Natural killer cell treated with Interleukin-12 subunit alpha and Interleukin-12 subunit beta and Interleukin-15 and Interleukin-18, amount 100 ng/mL, for 72 hours (primary cell): ENCODE data around the gene SLC25A1. TPM values are rescaled to one million over a fixed set of nuclear protein-coding genes. Genes with fewer than 3 reads are reported as not detected.

Experiments
- ATAC-seq, 2 donors: fragments of 150-1000 bp; cut with Tn5 transposase in 1 of 2; sonication (Bioruptor Pico), chemical (Tn5 transposase) in 1 of 2; 2 replicates each; pipeline ENCODE4 v1.10.0; 2021
- DNase-seq: peaks from one replicate; pipeline ENCODE4 v3.0.0; 2022; ENCODE audit warnings: low spot score
- H3K27ac Mint-ChIP-seq, 2 donors: 1 replicate in 1 of 2; 2 replicates in 1 of 2; pipeline ENCODE4 v1.8.0; 2022; ENCODE audit warnings: mixed read lengths in 2 of 2, mild to moderate bottlenecking in 1 of 2, moderate library complexity in 1 of 2
- H3K27me3 Mint-ChIP-seq, 2 donors: 1 replicate in 1 of 2; 2 replicates in 1 of 2; pipeline ENCODE4 v1.8.0; 2022; ENCODE audit warnings: mixed read lengths in 2 of 2
- H3K36me3 Mint-ChIP-seq: one replicate; pipeline ENCODE4 v1.8.0; 2022; ENCODE audit warnings: mixed read lengths
- H3K4me1 Mint-ChIP-seq, 2 donors: 1 replicate in 1 of 2; 2 replicates in 1 of 2; pipeline ENCODE4 v1.8.0; 2022; ENCODE audit warnings: low read depth in 2 of 2, mixed read lengths in 2 of 2, mild to moderate bottlenecking in 1 of 2
- H3K4me3 Mint-ChIP-seq: one replicate; pipeline ENCODE4 v1.8.0; 2022; ENCODE audit warnings: mixed read lengths
- H3K9me3 Mint-ChIP-seq: 2 replicates; pipeline ENCODE4 v1.8.0; 2022; ENCODE audit warnings: mixed read lengths
- total RNA-seq, 2 donors: library from RNA; stranded (reverse); gene quantifications; one replicate each; pipeline ENCODE4 v1.2.3, GENCODE V29; 2022

SLC25A1 gene
- total RNA-seq, 2 donors from 2014 or later, result 44.5 to 44.7 TPM

GRCh38 chr22:19137384-19138216 is 40.9 kb downstream of the SLC25A1 start:
- Mint-ChIP-seq H3K4me1 (peaks cover 0 to 10% of the 10 kb centered on the region in 2 donors), H3K27ac (no peak overlapping the region), H3K9me3 (no peaks in the 10 kb centered on the region), H3K4me3 (no peak overlapping the region), H3K27me3 (no peaks in the 10 kb centered on the region), H3K36me3 (peaks cover 14% of the 10 kb centered on the region)
- DNase-seq (no peak), ATAC-seq (no peak)

- H3K27me3 Mint-ChIP-seq, result no peaks in the 10 kb centered on the region
- ATAC-seq (no peak), DNase-seq (no peak)
- no peak overlapping the region for H3K4me3 Mint-ChIP-seq
- peaks cover 14% of the 10 kb centered on the region for H3K36me3 Mint-ChIP-seq
- H3K4me1 Mint-ChIP-seq, result peaks cover 0 to 10% of the 10 kb centered on the region in 2 donors
- H3K9me3 Mint-ChIP-seq, result no peaks in the 10 kb centered on the region
- H3K27ac Mint-ChIP-seq, result no peak overlapping the region
Measured at GRCh38 chr22:19136915-19137314, 41.6 kb downstream of the SLC25A1 start.

- H3K27me3 Mint-ChIP-seq, result no peaks in the 10 kb centered on the region
- ATAC-seq (no peak), DNase-seq (no peak)
- H3K27ac Mint-ChIP-seq, result no peak overlapping the region
- H3K9me3 Mint-ChIP-seq, result no peaks in the 10 kb centered on the region
- H3K36me3 Mint-ChIP-seq, result peaks cover 6% of the 10 kb centered on the region
- no peak overlapping the region for H3K4me3 Mint-ChIP-seq
- H3K4me1 Mint-ChIP-seq, result peaks cover 0 to 6% of the 10 kb centered on the region in 2 donors
Measured at GRCh38 chr22:19134874-19135273, 43.7 kb downstream of the SLC25A1 start.

- no peak for ATAC-seq
- no peaks in the 10 kb centered on the region for H3K9me3 Mint-ChIP-seq
- H3K36me3 Mint-ChIP-seq, result peaks cover 6% of the 10 kb centered on the region
- no peak for DNase-seq
- no peaks in the 10 kb centered on the region for H3K27me3 Mint-ChIP-seq
- no peak overlapping the region for H3K4me3 Mint-ChIP-seq
- no peak overlapping the region for H3K27ac Mint-ChIP-seq
- H3K4me1 Mint-ChIP-seq, result peaks cover 0 to 3% of the 10 kb centered on the region in 2 donors
Measured at GRCh38 chr22:19134176-19134831, 44.2 kb downstream of the SLC25A1 start.

DNA sequence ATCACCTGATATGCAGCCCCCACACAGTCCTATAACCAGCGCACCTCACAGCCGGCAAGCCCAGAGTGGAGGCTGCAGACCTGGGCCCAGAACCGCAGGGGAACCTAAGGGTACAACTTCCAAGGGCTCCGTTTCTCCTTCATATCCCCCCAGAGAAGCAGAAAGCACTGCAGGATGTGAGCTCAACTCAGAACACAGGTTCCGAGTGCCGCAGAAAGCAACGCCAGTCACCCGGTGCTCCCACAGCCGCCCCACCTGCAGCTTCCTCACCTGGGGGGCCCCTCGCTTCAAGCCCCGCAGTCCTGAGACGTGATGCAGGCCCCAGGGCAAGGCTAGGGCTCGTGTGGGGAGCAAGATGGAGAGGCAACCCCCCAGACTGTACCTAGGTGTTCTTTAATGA is 45.0 kb downstream of the SLC25A1 start:
- no peak for DNase-seq
- ATAC-seq, result no peak
- Mint-ChIP-seq H3K4me1 (peaks cover 0 to 3% of the 10 kb centered on the region in 2 donors), H3K4me3 (no peak overlapping the region), H3K27me3 (no peaks in the 10 kb centered on the region), H3K36me3 (peaks cover 6% of the 10 kb centered on the region), H3K27ac (no peak overlapping the region), H3K9me3 (no peaks in the 10 kb centered on the region)

DNA sequence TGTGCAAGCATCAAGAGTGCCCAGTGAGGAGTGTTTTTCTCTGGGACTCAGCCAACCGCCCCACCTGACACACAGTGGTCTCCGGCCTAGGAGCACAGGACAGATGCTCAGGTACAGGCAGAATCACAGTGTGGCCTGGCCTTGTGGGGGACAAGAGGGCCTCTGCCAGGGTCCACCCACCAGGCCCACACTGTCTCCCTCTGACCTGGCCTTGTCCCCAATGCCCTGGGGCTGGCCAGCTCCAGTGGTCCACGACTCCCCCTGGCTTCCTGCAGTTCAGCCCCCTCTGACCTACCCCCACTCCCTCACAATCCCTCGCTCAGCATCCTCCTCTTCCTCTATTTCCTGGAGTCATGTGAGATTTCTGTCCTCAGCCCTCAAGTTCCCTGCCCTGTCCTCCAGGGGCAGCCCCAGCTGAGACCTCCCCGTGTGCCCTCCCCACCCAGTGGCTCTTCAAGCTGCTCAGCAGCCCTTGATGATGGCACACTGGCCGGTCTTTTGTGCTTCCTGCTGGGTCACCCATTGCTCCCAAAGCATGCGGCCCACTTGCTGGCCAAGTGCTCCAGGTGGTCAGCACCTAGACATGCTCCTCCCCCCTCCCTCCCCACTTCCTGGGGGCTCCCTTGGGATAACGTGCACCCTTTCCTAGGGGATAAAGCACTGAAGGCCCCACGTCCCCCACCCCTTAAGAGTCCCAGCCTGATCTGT is 45.7 kb downstream of the SLC25A1 start:
- DNase-seq (no peak), ATAC-seq (no peak)
- Mint-ChIP-seq H3K27me3 (no peaks in the 10 kb centered on the region), H3K36me3 (peaks cover 6% of the 10 kb centered on the region), H3K9me3 (no peaks in the 10 kb centered on the region), H3K4me1 (peaks cover 0 to 3% of the 10 kb centered on the region in 2 donors), H3K27ac (no peak overlapping the region), H3K4me3 (no peak overlapping the region)

DNA sequence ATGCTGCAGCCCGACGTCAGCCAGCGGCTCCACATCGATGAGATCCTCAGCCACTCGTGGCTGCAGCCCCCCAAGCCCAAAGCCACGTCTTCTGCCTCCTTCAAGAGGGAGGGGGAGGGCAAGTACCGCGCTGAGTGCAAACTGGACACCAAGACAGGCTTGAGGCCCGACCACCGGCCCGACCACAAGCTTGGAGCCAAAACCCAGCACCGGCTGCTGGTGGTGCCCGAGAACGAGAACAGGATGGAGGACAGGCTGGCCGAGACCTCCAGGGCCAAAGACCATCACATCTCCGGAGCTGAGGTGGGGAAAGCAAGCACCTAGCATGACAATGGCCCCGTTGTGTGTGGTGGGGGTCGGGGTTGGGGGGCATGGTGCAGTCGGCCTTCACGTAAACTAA is 46.4 kb downstream of the SLC25A1 start:
- Mint-ChIP-seq H3K27me3 (no peaks in the 10 kb centered on the region), H3K36me3 (peaks cover 6% of the 10 kb centered on the region), H3K4me1 (peaks cover 0 to 3% of the 10 kb centered on the region in 2 donors), H3K27ac (no peak overlapping the region), H3K4me3 (no peak overlapping the region), H3K9me3 (no peaks in the 10 kb centered on the region)
- ATAC-seq, result no peak
- no peak for DNase-seq

DNA sequence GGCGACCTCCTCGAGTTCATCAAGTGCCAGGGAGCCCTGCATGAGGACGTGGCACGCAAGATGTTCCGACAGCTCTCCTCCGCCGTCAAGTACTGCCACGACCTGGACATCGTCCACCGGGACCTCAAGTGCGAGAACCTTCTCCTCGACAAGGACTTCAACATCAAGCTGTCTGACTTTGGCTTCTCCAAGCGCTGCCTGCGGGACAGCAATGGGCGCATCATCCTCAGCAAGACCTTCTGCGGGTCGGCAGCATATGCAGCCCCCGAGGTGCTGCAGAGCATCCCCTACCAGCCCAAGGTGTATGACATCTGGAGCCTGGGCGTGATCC is 46.9 kb downstream of the SLC25A1 start:
- DNase-seq, result no peak
- H3K4me1 Mint-ChIP-seq, result peaks cover 0 to under 1% of the 10 kb centered on the region in 2 donors
- no peak for ATAC-seq
- no peaks in the 10 kb centered on the region for H3K9me3 Mint-ChIP-seq
- H3K36me3 Mint-ChIP-seq, result peaks cover 6% of the 10 kb centered on the region
- no peaks in the 10 kb centered on the region for H3K27me3 Mint-ChIP-seq
- H3K4me3 Mint-ChIP-seq, result no peak overlapping the region
- H3K27ac Mint-ChIP-seq, result no peak overlapping the region

- Mint-ChIP-seq H3K9me3 (no peaks in the 10 kb centered on the region), H3K27ac (no peak within 1 kb of the TSS), H3K36me3 (peaks cover 6% of the 10 kb centered on the region), H3K4me1 (no peaks in the 10 kb centered on the region), H3K4me3 (no peak within 1 kb of the TSS), H3K27me3 (no peaks in the 10 kb centered on the region)
- ATAC-seq (no peak), DNase-seq (no peak)
Measured at GRCh38 chr22:19130959-19131684, 47.4 kb downstream of the SLC25A1 start, which contains the start of gene TSSK2. Gene TSSK2, plus strand, starts transcription at chr22:19131308. Its CDS starts 92 bp downstream, at chr22:19131400.

DNA sequence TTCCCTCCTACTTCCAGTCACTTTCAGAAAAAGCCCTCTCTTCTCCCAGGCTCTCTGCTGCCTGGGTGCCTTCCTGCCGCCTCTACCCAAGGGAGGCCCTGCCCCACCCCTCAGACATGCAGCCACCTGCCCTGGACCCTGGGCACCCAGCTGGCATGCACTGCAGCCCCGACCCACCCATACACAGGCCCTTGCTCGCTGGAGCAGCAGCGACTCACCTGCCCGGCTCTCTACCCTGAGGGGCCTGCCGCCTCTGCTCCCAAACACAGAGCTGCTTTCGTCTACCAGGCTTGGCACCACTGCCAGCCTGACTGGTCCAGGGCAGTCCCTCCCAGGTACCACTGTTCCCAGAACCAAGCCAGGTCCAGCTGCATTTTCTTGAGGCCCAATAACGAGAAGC is 48.7 kb downstream of the SLC25A1 start:
- H3K36me3 Mint-ChIP-seq, result no peaks in the 10 kb centered on the region
- no peak for ATAC-seq
- DNase-seq, result no peak
- no peaks in the 10 kb centered on the region for H3K9me3 Mint-ChIP-seq
- no peaks in the 10 kb centered on the region for H3K4me1 Mint-ChIP-seq
- no peak overlapping the region for H3K27ac Mint-ChIP-seq
- H3K4me3 Mint-ChIP-seq, result no peak overlapping the region
- no peaks in the 10 kb centered on the region for H3K27me3 Mint-ChIP-seq

DNA sequence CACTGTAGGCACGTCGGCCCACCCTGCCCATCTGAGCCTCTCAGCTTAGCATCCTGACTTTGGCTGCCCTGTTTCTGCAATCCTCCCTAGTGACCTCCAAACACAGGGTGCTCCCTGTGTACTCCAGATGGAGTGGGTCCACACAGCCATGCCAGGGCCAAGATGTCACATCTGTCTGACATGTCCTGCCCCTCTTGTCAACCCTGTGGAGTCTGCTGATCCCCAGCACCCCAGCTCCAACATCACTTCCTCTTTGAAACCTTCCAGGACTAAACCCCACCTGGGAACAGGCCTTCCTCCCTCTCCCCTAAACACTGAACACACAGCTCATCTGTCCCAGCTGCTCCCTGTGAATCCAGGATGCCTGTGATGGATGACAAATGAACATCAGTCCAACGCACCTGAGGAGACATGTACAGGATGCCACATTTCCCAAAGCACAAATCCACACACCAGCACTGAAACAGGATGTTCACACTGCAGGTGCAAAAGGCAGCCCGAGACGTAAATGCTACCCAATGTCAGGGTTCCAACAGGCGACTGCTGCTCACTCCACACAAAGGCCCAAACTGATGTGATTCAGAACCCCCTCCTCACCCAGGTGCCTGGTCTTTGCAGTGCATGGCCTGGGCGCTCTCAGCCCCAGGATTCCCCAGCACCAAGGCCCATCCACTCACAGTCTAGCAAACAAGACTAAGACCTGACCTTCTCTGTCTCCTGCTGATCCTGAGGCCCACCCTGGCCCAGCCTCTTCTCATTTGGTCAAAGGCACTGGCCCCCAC is 49.4 kb downstream of the SLC25A1 start:
- DNase-seq, result no peak
- no peaks in the 10 kb centered on the region for H3K36me3 Mint-ChIP-seq
- no peaks in the 10 kb centered on the region for H3K27me3 Mint-ChIP-seq
- no peak overlapping the region for H3K4me3 Mint-ChIP-seq
- H3K9me3 Mint-ChIP-seq, result no peaks in the 10 kb centered on the region
- H3K27ac Mint-ChIP-seq, result no peak overlapping the region
- ATAC-seq, result no peak
- no peaks in the 10 kb centered on the region for H3K4me1 Mint-ChIP-seq

GRCh38 chr22:19128009-19128401 is 50.5 kb downstream of the SLC25A1 start:
- Mint-ChIP-seq H3K36me3 (no peaks in the 10 kb centered on the region), H3K4me3 (no peak overlapping the region), H3K4me1 (peaks cover 1 to 2% of the 10 kb centered on the region in 2 donors), H3K27me3 (no peaks in the 10 kb centered on the region), H3K9me3 (no peaks in the 10 kb centered on the region), H3K27ac (no peak overlapping the region)
- no peak for DNase-seq
- ATAC-seq, result no peak
